Epithelial cell of proximal tubule (primary cell): Measurements from ENCODE around the gene SLC1A4. TPM values are rescaled to one million over a fixed set of nuclear protein-coding genes. Genes with fewer than 3 reads are reported as not detected.

Source experiments
- DNase-seq: peaks from one replicate; pipeline ENCODE4 v3.0.0-alpha.2; 2011; ENCODE audit warnings: low read depth
- H3K4me3 ChIP-seq: 2 replicates; pipeline ENCODE4 v1.5.1; 2011; ENCODE audit warnings: low read depth, mild to moderate bottlenecking, low read length
- total RNA-seq: library from RNA; depleted of rRNA; stranded (reverse); fragments of >200 nt; gene quantifications from 2 replicates; pipeline ENCODE4 v1.2.3, GENCODE V29; 2015
- TF ChIP-seq, protein P1 (sequence below): conservative IDR thresholded peaks from 2 replicates; pipeline ENCODE4 v1.5.1; 2012; ENCODE audit warnings: low read depth, mild to moderate bottlenecking, low read length

Gene SLC1A4
- total RNA-seq: 15.4 and 19.8 TPM in 2 replicates

DNA sequence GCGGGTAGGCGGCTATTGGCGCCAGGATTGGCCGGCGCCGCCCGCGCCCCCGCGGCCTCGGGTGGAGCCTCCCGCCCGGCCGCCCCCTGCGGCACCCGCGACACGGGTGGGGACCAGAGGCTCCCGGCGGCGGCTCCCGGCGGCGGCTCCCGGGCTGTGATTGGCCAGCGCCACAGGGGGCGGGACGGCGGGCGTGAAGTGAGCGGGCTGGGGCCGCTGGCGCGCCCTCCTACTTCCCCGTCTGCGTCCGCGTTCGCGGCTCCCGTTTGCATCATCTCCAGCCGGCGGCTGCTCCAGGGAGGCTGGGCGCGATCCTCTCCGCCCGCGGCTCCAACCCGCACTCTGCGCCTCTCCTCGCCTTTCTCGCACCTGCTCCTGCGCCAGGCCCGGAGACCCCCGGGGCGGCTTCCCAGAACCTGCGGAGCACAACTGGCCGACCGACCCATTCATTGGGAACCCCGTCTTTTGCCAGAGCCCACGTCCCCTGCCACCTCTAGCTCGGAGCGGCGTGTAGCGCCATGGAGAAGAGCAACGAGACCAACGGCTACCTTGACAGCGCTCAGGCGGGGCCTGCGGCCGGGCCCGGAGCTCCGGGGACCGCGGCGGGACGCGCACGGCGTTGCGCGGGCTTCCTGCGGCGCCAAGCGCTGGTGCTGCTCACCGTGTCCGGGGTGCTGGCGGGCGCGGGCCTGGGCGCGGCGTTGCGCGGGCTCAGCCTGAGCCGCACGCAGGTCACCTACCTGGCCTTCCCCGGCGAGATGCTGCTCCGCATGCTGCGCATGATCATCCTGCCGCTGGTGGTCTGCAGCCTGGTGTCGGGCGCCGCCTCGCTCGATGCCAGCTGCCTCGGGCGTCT, at the start of gene SLC1A4:
TSS of gene SLC1A4 (plus strand) at position 274 of the 856 bp plus-strand sequence. CDS start at position 519, 245 bp downstream.
- H3K4me3 ChIP-seq: peak within 1 kb of the TSS; percentile 84
- TF ChIP-seq, protein P1, sequence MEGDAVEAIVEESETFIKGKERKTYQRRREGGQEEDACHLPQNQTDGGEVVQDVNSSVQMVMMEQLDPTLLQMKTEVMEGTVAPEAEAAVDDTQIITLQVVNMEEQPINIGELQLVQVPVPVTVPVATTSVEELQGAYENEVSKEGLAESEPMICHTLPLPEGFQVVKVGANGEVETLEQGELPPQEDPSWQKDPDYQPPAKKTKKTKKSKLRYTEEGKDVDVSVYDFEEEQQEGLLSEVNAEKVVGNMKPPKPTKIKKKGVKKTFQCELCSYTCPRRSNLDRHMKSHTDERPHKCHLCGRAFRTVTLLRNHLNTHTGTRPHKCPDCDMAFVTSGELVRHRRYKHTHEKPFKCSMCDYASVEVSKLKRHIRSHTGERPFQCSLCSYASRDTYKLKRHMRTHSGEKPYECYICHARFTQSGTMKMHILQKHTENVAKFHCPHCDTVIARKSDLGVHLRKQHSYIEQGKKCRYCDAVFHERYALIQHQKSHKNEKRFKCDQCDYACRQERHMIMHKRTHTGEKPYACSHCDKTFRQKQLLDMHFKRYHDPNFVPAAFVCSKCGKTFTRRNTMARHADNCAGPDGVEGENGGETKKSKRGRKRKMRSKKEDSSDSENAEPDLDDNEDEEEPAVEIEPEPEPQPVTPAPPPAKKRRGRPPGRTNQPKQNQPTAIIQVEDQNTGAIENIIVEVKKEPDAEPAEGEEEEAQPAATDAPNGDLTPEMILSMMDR: no peak
- no peak for DNase-seq

DNA sequence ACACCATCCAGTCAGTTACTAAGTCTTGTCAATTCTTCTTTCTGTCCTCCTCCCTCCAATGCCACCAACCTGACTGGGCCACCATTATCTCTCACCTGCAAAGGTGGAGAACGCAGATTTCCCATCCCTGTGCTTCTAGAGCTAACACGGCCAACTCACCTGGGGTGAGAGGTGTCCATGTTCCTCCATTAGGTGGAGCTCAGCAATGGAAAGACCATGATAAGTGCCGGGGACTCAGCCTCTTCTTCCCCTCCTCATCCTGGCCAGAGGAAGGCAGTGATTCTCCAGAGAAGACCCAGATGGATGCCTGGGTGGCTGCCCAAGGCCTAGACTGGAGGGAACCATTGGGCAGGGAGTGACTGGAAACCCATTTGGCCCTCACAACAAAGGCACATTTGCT, 48.1 kb upstream of the SLC1A4 start:
- DNase-seq: no peak
- TF ChIP-seq, protein P1: no peak
- H3K4me3 ChIP-seq: no peak overlapping the region

DNA sequence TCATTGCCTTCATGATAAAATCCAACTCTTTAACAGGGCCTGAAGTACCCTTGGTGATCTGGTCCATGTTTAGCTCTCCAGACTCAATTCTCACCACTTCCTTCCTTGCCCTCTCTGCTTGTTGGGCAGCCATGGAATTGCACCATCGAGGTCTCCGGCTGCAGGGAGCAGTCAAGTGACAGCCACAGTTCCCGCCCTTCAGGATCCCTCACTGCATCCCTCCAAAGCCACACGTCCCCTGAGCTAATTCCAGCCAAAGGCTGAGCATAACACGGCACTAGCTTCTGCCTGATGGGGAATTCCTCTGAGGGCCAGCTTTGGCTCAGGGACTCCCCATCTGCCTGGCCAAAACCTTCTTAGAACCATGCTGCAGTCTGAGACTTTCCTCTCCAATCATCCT, 47.4 kb upstream of the SLC1A4 start:
- TF ChIP-seq, protein P1: no peak
- no peak for DNase-seq
- H3K4me3 ChIP-seq: no peak overlapping the region

DNA sequence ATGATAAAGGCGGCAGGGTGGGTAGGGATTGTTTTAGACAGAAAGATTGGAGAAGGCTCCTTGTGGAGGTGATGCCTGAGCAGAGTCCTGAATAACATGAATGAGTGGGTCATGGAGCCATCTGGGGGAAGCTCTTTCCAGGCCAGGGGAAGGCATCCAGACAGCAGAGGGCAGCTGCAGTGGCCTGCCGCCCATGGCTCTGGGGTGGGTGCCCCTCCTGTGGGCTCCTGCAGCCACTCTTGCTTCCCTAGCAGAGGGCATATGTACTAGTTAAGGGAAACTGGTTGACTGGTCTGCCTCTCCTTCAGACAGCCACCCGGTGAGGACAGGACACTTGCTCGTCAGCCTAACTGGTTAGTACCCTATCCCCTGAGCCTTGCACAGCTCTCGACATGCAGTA, 46.5 kb upstream of the SLC1A4 start:
- TF ChIP-seq, protein P1: no peak
- H3K4me3 ChIP-seq: no peak overlapping the region
- DNase-seq: no peak

DNA sequence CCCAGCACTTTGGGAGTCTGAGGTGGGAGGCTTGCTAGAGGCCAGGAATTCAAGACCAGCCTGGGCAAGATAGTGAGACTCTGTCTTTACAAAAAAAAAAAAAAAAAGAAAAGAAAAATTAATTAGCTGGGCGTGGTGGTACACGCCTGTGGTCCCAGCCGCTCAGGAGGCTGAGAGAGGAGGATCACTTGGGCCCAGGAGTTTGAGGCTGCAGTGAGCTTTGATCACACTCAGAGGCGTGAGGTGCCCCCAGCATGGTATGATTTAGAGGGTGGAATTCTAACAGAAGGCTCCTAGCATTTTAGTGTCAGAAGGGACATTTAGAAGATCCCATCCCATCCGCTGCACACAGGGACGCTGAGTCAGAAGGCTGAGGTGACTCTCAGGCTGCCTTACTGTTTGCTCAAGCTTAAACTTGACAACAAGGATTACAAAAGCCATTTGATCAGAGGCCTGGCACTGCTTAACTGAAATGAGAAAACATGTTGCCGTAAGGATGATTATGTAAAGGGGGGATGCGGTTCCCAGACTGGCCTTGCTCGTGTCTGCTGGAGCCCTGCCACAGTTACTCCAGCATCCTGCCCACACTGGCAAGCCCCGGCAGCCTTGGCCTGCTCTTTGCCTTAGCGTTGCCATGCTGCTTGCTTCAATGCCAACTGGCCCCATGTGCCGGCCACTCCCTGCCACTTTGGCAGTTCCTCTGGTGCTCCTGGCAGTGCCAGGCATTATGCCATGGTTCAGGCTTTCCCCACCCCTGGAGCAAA, 45.6 kb upstream of the SLC1A4 start:
- TF ChIP-seq, protein P1: no peak
- DNase-seq: no peak
- no peak overlapping the region for H3K4me3 ChIP-seq

DNA sequence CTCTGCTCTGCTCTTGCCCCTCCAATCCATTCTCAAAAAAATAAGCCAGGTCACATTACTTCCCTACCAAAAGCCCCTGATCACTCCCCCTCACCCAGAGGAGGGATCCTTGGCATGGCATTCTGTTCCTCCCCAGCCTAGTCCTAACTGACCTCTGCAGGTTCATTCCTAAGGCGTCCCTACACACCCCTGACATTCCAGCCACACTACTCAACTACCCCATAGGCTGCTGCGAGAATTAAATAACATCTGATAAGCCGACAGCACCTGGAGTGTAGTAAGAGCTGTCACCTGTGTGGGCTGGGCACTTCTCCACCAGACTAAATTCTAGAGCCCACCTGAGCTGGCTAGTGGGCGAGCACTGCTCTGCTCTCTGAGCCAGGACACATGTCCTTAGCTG, 44.7 kb upstream of the SLC1A4 start:
- TF ChIP-seq, protein P1: no peak
- no peak overlapping the region for H3K4me3 ChIP-seq
- DNase-seq: no peak
